Loucy (cell line): ENCODE measurements around the gene TDRD9.
A peak's percentile ranks its signal among the peaks of the same experiment; 100 is the strongest.

Experiments used
- H2AFZ ChIP-seq: fragments of 200-600 bp; sonication (generic); 2 replicates; pipeline ENCODE4 v1.6.0; 2016; ENCODE audit warnings: antibody characterized with exemption, mild to moderate bottlenecking, low read length, moderate library complexity
- H3F3A ChIP-seq: fragments of 200-600 bp; 2 replicates; pipeline ENCODE4 v1.6.0; 2016; ENCODE audit warnings: antibody characterized with exemption, low read depth, mild to moderate bottlenecking
- H3K27me3 ChIP-seq: fragments of 200-600 bp; sonication (generic); 2 replicates; pipeline ENCODE4 v1.6.1; 2014; ENCODE audit warnings: low read length, mild to moderate bottlenecking; ENCODE audit not compliant: insufficient read depth, poor library complexity, severe bottlenecking
- H3K36me3 ChIP-seq: fragments of 200-600 bp; sonication (generic); 2 replicates; pipeline ENCODE4 v1.6.1; 2016; ENCODE audit warnings: low read length; ENCODE audit not compliant: insufficient read depth
- H3K4me1 ChIP-seq: fragments of 200-600 bp; sonication (generic); 2 replicates; pipeline ENCODE4 v1.5.1; 2014; ENCODE audit warnings: low read length, mild to moderate bottlenecking; ENCODE audit not compliant: insufficient read depth, poor library complexity, severe bottlenecking
- H3K4me2 ChIP-seq: fragments of 200-600 bp; sonication (generic); 2 replicates; pipeline ENCODE4 v1.6.0; 2014; ENCODE audit warnings: antibody characterized with exemption, low read length, low read depth, mild to moderate bottlenecking; ENCODE audit not compliant: poor library complexity, severe bottlenecking
- H3K4me3 ChIP-seq: fragments of 200-600 bp; sonication (generic); 2 replicates; pipeline ENCODE4 v1.5.1; 2014; ENCODE audit warnings: low read length, mild to moderate bottlenecking, mixed read lengths; ENCODE audit not compliant: poor library complexity, severe bottlenecking
- H3K79me2 ChIP-seq: fragments of 200-600 bp; sonication (generic); 2 replicates; pipeline ENCODE4 v1.6.1; 2014; ENCODE audit warnings: low read length; ENCODE audit not compliant: insufficient read depth
- H3K9ac ChIP-seq: fragments of 200-600 bp; sonication (generic); 2 replicates; pipeline ENCODE4 v1.6.0; 2014; ENCODE audit warnings: mild to moderate bottlenecking, low read depth, low read length, moderate library complexity; ENCODE audit not compliant: poor library complexity, severe bottlenecking
- H3K9me2 ChIP-seq: fragments of 200-600 bp; sonication (generic); replicated peaks from 2 replicates; pipeline ENCODE4 v1.6.1; 2016; ENCODE audit warnings: low read depth, low read length, mixed read lengths
- H3K9me3 ChIP-seq: fragments of 200-600 bp; sonication (generic); 2 replicates; pipeline ENCODE4 v1.6.1; 2014; ENCODE audit warnings: mild to moderate bottlenecking, antibody characterized with exemption, low read length, low read depth; ENCODE audit not compliant: insufficient read depth
- H4K20me1 ChIP-seq: fragments of 200-600 bp; sonication (generic); 2 replicates; pipeline ENCODE4 v1.6.0; 2014; ENCODE audit warnings: antibody characterized with exemption, low read length, mild to moderate bottlenecking; ENCODE audit not compliant: insufficient read depth, poor library complexity, severe bottlenecking
- CTCF ChIP-seq: fragments of 200-600 bp; sonication (generic); conservative IDR thresholded peaks from 2 replicates; pipeline ENCODE4 v1.5.1; 2014; ENCODE audit warnings: mild to moderate bottlenecking, antibody characterized with exemption, low read length
- EZH2phosphoT487 ChIP-seq: fragments of 200-600 bp; IDR thresholded peaks from 2 replicates; pipeline ENCODE4 v1.6.1; 2018; ENCODE audit warnings: antibody characterized with exemption, mild to moderate bottlenecking, moderate library complexity, borderline replicate concordance

The TDRD9 gene

GRCh38 chr14:103998027-103998426, 69.8 kb downstream of the TDRD9 start:
- TF ChIP-seq EZH2phosphoT487: no peak
- no peak for TF ChIP-seq CTCF
- no peak overlapping the region for H3K9ac ChIP-seq
- no peaks in the 10 kb centered on the region for H3K9me3 ChIP-seq
- H2AFZ ChIP-seq: no peak overlapping the region
- H3F3A ChIP-seq: no peaks in the 10 kb centered on the region
- no peaks in the 10 kb centered on the region for H3K36me3 ChIP-seq
- no peaks in the 10 kb centered on the region for H3K4me1 ChIP-seq
- no peak overlapping the region for H3K4me2 ChIP-seq
- H3K27me3 ChIP-seq: no peaks in the 10 kb centered on the region
- H3K9me2 ChIP-seq: no peaks in the 10 kb centered on the region
- no peaks in the 10 kb centered on the region for H3K79me2 ChIP-seq
- no peaks in the 10 kb centered on the region for H4K20me1 ChIP-seq
- H3K4me3 ChIP-seq: no peak overlapping the region

DNA sequence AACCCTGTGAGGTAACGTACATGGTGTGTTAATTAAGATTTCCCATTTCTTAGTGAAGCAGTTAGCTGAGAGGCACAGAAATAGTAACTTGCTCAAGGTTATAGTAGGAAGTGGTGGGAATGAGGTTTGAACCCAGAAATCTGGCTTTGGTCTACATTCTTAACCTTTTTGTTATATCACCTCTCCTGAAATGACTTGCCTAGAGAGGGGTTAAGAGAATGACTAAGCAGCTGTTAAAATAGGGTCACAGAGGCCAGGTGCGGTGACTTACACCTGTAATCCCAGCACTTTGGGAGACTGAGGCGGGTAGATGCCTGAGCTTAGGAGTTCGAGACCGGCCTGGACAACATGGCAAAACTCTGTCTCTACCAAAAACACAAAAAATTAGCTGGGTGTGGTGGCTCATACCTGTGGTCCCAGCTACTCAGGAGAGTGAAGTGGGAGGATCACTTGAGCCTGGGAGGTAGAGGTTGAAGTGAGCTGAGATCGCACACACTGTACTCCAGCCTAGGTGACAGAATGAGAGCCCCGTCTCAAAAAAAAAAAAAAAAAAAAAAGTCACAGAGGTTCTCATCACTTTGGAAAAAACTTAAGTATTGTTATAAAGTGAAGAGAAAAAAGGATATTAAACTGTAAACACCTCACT, 71.7 kb downstream of the TDRD9 start:
- no peaks in the 10 kb centered on the region for H4K20me1 ChIP-seq
- no peaks in the 10 kb centered on the region for H3K27me3 ChIP-seq
- no peak overlapping the region for H3K9ac ChIP-seq
- no peak overlapping the region for H2AFZ ChIP-seq
- H3F3A ChIP-seq: no peaks in the 10 kb centered on the region
- no peaks in the 10 kb centered on the region for H3K36me3 ChIP-seq
- H3K4me2 ChIP-seq: no peak overlapping the region
- no peak overlapping the region for H3K4me3 ChIP-seq
- TF ChIP-seq EZH2phosphoT487 (no peak), CTCF (no peak)
- H3K9me2 ChIP-seq: no peaks in the 10 kb centered on the region
- H3K4me1 ChIP-seq: no peaks in the 10 kb centered on the region
- H3K79me2 ChIP-seq: no peaks in the 10 kb centered on the region
- H3K9me3 ChIP-seq: no peaks in the 10 kb centered on the region

- no peaks in the 10 kb centered on the region for H3K79me2 ChIP-seq
- no peaks in the 10 kb centered on the region for H3K9me3 ChIP-seq
- TF ChIP-seq CTCF (peak; percentile 86), EZH2phosphoT487 (no peak)
Measured at GRCh38 chr14:104001003-104001402, 72.7 kb downstream of the TDRD9 start.

More at GRCh38 chr14:104001003-104001402, 72.7 kb downstream of the TDRD9 start:
- Histone ChIP-seq H3K27me3 (no peaks in the 10 kb centered on the region), H3K9ac (no peak overlapping the region), H2AFZ (no peak overlapping the region), H3K4me3 (no peak overlapping the region), H3F3A (no peaks in the 10 kb centered on the region), H4K20me1 (no peaks in the 10 kb centered on the region), H3K36me3 (no peaks in the 10 kb centered on the region), H3K9me2 (no peaks in the 10 kb centered on the region), H3K4me1 (no peaks in the 10 kb centered on the region), H3K4me2 (no peak overlapping the region)
